Measurements from ENCODE around the gene TRIO. TPM values are rescaled to one million over a fixed set of nuclear protein-coding genes. Genes with fewer than 3 reads are reported as not detected.

Gene TRIO
- total RNA-seq, 2 experiments from 2014 or later = 3.5 to 6.6 TPM

DNA sequence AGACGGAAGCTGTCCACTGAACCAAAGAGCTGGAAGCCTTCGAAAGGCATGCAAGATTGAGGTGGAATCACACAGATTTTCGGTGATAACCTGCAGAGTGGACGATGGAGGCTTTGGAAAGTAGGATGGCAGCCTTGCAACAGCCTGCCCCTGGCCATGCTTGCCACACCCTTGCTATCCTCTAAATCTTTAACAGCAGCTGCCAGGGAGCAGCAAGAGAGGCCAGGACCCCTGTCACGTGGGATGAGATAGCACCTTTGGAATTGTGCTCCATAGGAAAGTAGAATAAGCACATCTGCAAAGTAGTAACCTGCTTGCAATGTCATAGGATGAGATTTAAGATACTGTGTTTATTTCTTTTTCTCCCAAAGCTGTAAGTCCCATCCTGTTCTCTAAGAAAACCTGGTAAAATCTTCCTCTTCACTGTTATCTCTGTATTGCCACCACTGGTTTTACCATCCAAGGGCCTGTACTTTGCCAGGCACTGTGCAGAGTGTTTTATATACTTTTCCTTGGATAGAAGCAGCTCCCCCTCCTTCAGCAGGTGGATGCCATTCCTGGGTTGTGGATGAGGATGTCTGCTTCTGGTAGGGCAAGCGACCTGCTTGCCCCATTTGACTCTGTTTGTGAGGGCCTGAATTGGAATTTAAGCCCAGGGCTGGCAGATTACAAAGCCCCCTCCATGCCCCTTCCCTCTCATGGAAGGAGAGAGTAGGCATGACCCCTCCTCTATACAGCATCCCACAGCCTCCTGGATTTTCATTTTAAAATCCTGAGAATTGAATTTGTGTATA lies 10.1 kb downstream of the TRIO start:
- no peaks in the 10 kb centered on the region for H3K9me3 Mint-ChIP-seq (ENCODE audit: insufficient read depth)
- ChIA-PET POLR2A (no interaction called here), CTCF (no interaction called here)
- no peak overlapping the region for H3K4me3 Mint-ChIP-seq
- DNase-seq (no peak), ATAC-seq (no peak)
- H3K27me3 Mint-ChIP-seq (ENCODE audit: low read depth) = peaks cover 21% of the 10 kb centered on the region
- H3K4me1 Mint-ChIP-seq (ENCODE audit: low read depth) = no peaks in the 10 kb centered on the region
- no peak overlapping the region for H3K27ac Mint-ChIP-seq
- H3K36me3 Mint-ChIP-seq (ENCODE audit: low read depth) = no peaks in the 10 kb centered on the region

DNA sequence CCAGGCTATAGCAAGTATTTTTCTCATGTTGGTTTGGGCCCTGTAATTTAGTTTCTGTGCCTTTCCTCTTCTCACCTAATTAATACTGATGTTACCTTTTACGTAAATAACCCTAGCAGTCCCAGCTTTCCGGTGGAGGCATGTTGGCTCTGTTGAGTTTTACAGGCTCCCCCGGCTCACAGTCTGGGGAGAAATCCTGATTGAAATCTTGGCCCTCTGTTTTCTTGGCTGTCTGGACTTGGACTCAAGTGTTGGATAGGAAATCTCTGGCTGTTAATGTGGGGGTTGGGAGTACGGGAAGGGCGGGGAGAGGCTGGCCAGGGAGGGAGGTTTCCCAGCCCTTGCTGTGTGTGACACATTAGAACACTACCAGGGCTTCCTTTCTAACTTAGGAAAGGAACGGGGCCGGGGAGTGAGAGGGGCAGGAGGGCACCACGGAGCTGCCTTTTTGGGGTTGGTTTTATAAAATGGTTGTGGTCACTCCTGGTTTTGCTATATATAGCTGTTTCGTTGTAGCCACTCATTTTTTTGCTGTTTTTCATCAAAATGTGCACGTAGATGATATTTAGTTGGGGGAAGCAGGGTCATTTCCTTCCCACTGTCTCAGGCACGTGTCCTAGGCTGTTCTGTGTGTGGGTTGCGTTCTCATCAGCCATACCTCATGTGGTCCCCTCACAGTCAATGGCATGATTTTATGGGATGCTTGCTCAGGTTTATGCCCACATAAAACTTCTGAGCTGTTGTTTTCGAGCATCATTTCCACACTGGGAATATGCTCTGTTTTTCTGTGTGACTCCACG lies 11.0 kb downstream of the TRIO start:
- Mint-ChIP-seq H3K36me3 (ENCODE audit: low read depth) (no peaks in the 10 kb centered on the region), H3K4me3 (no peak overlapping the region), H3K9me3 (ENCODE audit: insufficient read depth) (no peaks in the 10 kb centered on the region), H3K4me1 (ENCODE audit: low read depth) (no peaks in the 10 kb centered on the region), H3K27ac (no peak overlapping the region), H3K27me3 (ENCODE audit: low read depth) (peaks cover 16% of the 10 kb centered on the region)
- CTCF ChIA-PET = no interaction called here
- DNase-seq (no peak), ATAC-seq (no peak)
- POLR2A ChIA-PET = no interaction called here

DNA sequence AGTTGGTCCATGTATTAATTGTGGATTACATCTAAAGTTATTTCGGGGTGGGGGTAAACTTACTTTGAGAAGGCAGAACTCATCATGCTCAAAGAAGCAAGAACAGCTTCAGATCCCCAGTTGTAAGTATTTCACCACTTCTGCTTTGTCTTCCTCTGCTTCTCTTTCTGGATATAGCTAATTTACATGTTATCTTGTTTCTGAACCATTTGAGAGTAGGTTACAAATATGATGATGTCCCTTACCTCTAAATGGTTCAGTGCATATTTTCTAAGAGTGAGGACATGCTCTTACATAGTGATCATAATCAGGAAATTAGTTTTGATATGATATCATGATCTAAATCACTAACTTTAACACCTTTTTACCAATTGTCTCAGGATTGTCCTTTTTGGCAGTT lies 11.9 kb downstream of the TRIO start:
- no peak overlapping the region for H3K4me3 Mint-ChIP-seq
- DNase-seq = no peak
- H3K9me3 Mint-ChIP-seq (ENCODE audit: insufficient read depth) = no peaks in the 10 kb centered on the region
- H3K4me1 Mint-ChIP-seq (ENCODE audit: low read depth) = no peaks in the 10 kb centered on the region
- no peak overlapping the region for H3K27ac Mint-ChIP-seq
- ATAC-seq = no peak
- CTCF ChIA-PET = no interaction called here
- no peaks in the 10 kb centered on the region for H3K36me3 Mint-ChIP-seq (ENCODE audit: low read depth)
- POLR2A ChIA-PET = no interaction called here
- H3K27me3 Mint-ChIP-seq (ENCODE audit: low read depth) = peaks cover 10% of the 10 kb centered on the region

DNA sequence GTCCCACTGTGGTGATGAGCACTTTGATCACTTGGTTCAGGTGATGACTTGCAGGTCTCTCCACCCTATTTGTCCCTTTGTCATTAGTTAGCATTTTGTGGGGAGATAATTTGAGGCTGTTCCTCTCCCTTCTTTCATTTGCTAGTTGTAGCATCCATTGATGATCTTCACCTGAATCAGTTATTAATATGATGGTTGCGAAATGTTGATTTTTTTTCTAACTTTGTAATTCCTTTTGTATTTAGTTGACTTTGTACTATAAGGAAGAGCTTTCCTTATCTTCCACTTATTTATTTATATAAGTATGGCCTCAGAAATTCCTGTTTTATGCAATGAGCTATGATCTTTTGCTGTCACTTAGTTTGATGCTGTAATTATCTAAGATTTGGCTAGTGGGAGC lies 12.6 kb downstream of the TRIO start:
- Mint-ChIP-seq H3K9me3 (ENCODE audit: insufficient read depth) (no peaks in the 10 kb centered on the region), H3K4me1 (ENCODE audit: low read depth) (no peaks in the 10 kb centered on the region), H3K27ac (no peak overlapping the region), H3K4me3 (no peak overlapping the region), H3K27me3 (ENCODE audit: low read depth) (peaks cover 8% of the 10 kb centered on the region), H3K36me3 (ENCODE audit: low read depth) (no peaks in the 10 kb centered on the region)
- ATAC-seq = no peak
- CTCF ChIA-PET = no interaction called here
- DNase-seq = no peak
- POLR2A ChIA-PET = no interaction called here

DNA sequence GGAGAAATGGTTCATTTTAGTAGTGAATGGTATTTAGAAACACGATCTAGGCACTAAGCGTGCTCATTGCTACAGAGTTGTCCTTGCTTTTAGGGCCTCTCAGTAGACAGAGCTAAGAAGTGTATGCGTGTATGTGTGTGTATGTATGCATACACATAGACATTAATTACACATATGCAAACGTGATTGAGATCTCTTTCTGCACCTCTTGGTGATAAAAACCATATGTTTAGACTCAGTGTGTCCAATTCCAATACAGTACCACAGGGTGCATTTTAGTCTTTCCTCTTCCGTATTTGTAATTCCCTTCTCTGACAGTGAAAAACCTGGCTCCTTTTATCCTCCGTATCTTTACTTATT lies 13.1 kb downstream of the TRIO start:
- Mint-ChIP-seq H3K4me1 (ENCODE audit: low read depth) (no peaks in the 10 kb centered on the region), H3K36me3 (ENCODE audit: low read depth) (no peaks in the 10 kb centered on the region), H3K9me3 (ENCODE audit: insufficient read depth) (no peaks in the 10 kb centered on the region), H3K27ac (no peak overlapping the region), H3K27me3 (ENCODE audit: low read depth) (peaks cover 8% of the 10 kb centered on the region), H3K4me3 (no peak overlapping the region)
- no peak for DNase-seq
- POLR2A ChIA-PET = no interaction called here
- CTCF ChIA-PET = interaction anchor here (1.0 kb wide), 1 partner anchor 492 kb away, joined by 3 read pairs; no protein-coding TSS in a partner anchor
- ATAC-seq = no peak

DNA sequence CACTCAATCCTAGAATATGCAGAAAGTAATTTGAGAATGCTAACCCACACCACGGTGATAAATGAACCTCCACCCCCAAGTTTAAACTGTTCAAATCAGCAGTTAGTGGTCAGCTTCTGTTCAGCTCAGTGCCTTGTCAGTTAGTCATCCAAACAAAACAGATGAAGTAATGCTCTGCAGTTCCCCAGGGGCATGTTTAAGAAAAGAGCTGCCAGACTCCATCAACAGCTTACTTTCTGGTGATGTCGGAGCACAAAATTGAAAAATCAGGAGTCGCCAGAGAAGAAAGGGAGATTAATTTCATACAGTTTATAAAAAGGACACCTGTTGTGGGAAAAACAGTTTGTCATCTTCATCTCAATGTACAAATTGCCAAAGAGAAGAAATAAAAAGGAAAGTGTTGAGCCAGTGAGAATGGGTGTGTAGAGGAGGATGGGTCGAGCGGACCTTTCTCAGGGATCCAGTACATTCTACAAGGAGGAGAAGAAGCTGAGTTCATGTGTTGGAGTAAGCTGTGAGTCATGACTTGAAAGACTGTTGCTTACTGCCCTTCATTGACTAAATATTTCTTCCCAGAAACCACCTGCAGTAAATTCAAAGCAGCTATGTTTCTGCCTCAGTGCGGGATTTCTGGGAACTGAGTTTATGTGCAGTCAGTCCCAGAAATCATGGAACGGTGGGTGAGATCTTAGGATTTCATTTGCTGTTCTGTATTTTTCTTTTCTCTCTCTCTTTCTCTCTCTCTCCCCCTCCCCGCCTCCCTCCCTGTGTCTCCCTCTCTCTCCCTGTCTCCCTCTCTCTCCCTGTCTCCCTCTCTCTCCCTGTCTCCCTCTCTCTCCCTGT lies 13.7 kb downstream of the TRIO start:
- POLR2A ChIA-PET = no interaction called here
- CTCF ChIA-PET = interaction anchor here (1.0 kb wide), 1 partner anchor 492 kb away, joined by 3 read pairs; no protein-coding TSS in a partner anchor
- no peaks in the 10 kb centered on the region for H3K4me1 Mint-ChIP-seq (ENCODE audit: low read depth)
- DNase-seq (no peak), ATAC-seq (no peak)
- H3K27me3 Mint-ChIP-seq (ENCODE audit: low read depth) = peaks cover 6% of the 10 kb centered on the region
- H3K27ac Mint-ChIP-seq = no peak overlapping the region
- H3K9me3 Mint-ChIP-seq (ENCODE audit: insufficient read depth) = no peaks in the 10 kb centered on the region
- no peak overlapping the region for H3K4me3 Mint-ChIP-seq
- no peaks in the 10 kb centered on the region for H3K36me3 Mint-ChIP-seq (ENCODE audit: low read depth)

DNA sequence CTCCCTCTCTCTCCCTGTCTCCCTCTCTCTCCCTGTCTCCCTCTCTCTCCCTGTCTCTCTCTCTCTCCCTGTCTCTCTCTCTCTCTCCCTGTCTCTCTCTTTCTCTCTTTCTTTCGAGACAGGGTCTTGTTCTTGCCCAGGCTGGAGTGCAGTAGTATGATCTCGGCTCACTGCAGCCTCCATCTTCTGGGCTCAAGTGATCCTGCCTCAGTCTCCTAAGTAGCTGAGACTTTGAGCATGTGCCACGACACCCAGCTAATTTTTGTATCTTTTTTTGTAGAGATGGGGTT lies 14.3 kb downstream of the TRIO start:
- POLR2A ChIA-PET = no interaction called here
- Mint-ChIP-seq H3K27me3 (ENCODE audit: low read depth) (peaks cover 5% of the 10 kb centered on the region), H3K4me3 (no peak overlapping the region), H3K27ac (no peak overlapping the region), H3K36me3 (ENCODE audit: low read depth) (no peaks in the 10 kb centered on the region), H3K9me3 (ENCODE audit: insufficient read depth) (no peaks in the 10 kb centered on the region), H3K4me1 (ENCODE audit: low read depth) (no peaks in the 10 kb centered on the region)
- CTCF ChIA-PET = no interaction called here
- no peak for ATAC-seq
- DNase-seq = no peak

DNA sequence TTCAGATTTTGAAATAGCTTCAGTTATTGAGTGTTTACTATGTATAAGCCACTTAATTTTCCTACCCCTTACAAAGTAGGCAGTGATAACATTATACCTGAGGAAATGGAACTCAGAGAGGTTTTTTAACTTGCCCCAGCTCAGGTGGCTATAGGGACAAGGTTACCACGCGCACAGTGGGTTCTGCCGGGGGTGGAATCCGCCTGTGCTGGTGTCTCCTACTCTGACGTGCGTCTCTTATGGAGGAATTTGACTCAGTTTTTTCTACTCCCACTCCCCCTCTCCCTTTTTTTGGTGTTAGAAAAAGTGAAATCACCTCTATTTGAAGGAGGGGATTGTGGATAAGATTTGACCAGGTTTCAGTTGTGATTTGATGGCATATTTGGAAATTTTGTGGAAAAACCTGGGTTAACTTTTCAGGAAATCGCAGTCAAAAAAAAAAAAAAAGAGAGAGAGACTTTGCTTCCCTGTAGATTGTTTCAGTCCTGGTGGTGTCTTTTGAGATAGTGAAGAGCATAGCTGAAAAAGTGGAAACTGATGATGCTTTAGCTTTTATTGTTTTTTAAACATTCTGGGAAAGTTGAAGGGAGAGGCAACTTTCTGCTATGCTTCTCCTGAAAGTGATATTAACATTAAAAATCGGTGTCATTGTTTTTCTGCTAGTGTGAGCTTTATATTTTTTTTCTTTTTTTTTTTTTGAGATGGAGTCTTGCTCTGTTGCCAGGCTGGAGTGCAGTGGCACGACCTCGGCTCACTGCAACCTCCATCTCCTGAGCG lies 15.9 kb downstream of the TRIO start:
- peaks cover 5% of the 10 kb centered on the region for H3K27me3 Mint-ChIP-seq (ENCODE audit: low read depth)
- DNase-seq (no peak), ATAC-seq (no peak)
- H3K4me3 Mint-ChIP-seq = no peak overlapping the region
- POLR2A ChIA-PET = no interaction called here
- no peaks in the 10 kb centered on the region for H3K9me3 Mint-ChIP-seq (ENCODE audit: insufficient read depth)
- H3K36me3 Mint-ChIP-seq (ENCODE audit: low read depth) = no peaks in the 10 kb centered on the region
- CTCF ChIA-PET = no interaction called here
- no peak overlapping the region for H3K27ac Mint-ChIP-seq
- H3K4me1 Mint-ChIP-seq (ENCODE audit: low read depth) = no peaks in the 10 kb centered on the region

DNA sequence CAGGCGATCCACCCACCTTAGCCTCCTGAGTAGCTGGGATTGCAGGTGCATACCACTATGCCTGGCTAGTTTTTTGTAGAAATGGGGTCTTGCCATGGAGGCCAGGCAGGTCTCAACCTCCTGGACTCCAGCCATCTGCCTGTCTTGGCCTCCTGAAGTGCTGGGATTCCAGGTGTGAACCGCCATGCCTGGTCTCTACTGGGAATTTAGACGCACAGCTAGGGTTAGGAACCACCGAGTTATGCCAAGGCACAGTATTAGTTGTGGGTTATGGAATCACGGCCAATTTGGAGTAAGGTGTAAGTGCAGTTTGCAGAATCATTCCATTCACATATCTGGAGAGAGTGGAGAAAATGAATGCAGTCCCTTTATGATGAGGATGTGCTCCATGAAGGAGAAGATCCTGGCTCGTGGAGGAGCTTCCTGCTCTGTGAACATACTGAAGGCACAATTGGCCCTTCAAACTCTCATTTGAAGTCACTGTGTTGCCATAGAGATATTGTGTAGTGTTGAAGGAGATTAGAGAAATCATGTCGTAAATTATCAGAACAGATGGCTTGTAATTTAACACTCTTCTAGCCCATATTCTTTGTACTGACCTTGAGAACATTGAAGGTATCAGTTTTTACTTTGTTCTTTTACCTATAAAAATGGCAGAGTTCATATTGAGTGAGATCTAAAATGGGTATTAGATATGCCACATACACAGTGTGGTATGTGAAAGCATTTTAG lies 18.8 kb downstream of the TRIO start:
- no peak for ATAC-seq
- CTCF ChIA-PET = no interaction called here
- no peaks in the 10 kb centered on the region for H3K4me1 Mint-ChIP-seq (ENCODE audit: low read depth)
- no peaks in the 10 kb centered on the region for H3K27me3 Mint-ChIP-seq (ENCODE audit: low read depth)
- no peak for DNase-seq
- no peak overlapping the region for H3K4me3 Mint-ChIP-seq
- no peaks in the 10 kb centered on the region for H3K9me3 Mint-ChIP-seq (ENCODE audit: insufficient read depth)
- no peak overlapping the region for H3K27ac Mint-ChIP-seq
- H3K36me3 Mint-ChIP-seq (ENCODE audit: low read depth) = no peaks in the 10 kb centered on the region
- POLR2A ChIA-PET = no interaction called here

DNA sequence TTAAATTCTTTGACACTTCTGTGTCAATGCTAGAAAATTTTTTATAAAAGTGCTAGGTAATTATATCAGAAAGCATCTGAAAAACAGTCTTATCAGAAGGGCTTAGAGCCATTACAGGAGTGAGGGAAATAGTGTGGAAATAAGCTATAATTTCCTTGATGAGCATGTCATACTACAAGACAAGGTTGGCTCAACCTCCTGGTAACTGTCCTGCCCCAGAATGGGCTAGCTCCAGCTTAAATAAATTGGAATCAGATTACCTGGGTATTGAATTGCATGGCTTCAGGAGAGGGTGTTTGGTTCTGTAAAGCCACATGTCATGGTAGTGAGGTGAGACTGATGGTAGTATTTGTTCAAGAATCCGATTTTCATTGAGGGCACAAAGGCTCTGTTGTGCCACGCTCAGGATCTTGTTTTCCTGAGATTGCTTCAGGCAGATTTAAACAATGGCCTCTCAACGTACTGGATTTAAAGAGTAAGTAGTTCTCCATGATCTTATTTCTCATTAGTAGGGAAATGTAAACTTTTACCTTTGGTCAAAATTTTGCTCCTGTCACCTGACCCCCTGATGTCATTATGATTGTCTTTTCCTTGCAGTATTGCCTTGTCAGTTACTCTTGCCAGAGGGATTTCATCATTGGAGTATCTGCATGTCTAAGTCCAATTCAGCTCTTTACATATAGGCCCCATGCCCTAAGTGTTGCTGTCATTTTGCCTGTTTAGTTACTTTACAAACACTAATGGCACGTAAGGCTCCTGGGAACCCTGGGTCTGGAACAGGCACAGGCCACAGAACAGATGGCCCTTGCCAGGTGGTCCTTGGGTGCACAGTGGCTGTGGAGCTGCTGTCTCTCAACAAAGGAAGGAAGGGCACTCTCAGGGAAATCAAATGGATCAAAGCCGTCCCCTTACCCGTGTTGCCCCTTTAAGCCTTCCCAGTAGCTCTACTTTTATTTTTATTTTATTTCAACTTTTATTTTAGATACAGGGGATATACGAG lies 21.3 kb downstream of the TRIO start:
- H3K27me3 Mint-ChIP-seq (ENCODE audit: low read depth) = peaks cover 7% of the 10 kb centered on the region

More for the DNA sequence above, 21.3 kb downstream of the TRIO start:
- Mint-ChIP-seq H3K9me3 (ENCODE audit: insufficient read depth) (no peaks in the 10 kb centered on the region), H3K4me1 (ENCODE audit: low read depth) (peaks cover 4% of the 10 kb centered on the region), H3K4me3 (no peak overlapping the region), H3K27ac (no peak overlapping the region), H3K36me3 (ENCODE audit: low read depth) (no peaks in the 10 kb centered on the region)
- CTCF ChIA-PET = no interaction called here
- POLR2A ChIA-PET = interaction anchor here (0.5 kb wide), 1 partner anchor 40 kb away, joined by 3 read pairs; no protein-coding TSS in a partner anchor
- no peak for DNase-seq
- no peak for ATAC-seq
